Measurements from ENCODE around the gene SGK2. TPM values are rescaled to one million over a fixed set of nuclear protein-coding genes. Genes with fewer than 3 reads are reported as not detected.

SGK2 gene
- total and polyA plus RNA-seq, 2 of the 13 experiments (the other 11 are each of a cell fraction or from before 2014, with no cell fraction given), result 6.2 to 29.4 TPM

GRCh38 chr20:43531091-43531443 lies 27.8 kb upstream of the SGK2 start (continued):
- no peak for TF ChIP-seq ZNF552 (CRISPR knock-in tag; IDR thresholded peaks at IDR 0.05; ENCODE audit: borderline replicate concordance)
- no peak for TF ChIP-seq MZF1 (CRISPR knock-in tag; IDR thresholded peaks at IDR 0.05; ENCODE audit: borderline replicate concordance)
- TF ChIP-seq NAIF1 (CRISPR knock-in tag; IDR thresholded peaks at IDR 0.05; ENCODE audit: borderline replicate concordance), result 0 out of 2 replicates have a peak, but pooled peaks have one; percentile 65
- no peak for TF ChIP-seq SIN3B (IDR thresholded peaks at IDR 0.05; ENCODE audit: low read length)
- TF ChIP-seq MYPOP (CRISPR knock-in tag; IDR thresholded peaks at IDR 0.05), result no peak
- TF ChIP-seq GMEB1 (CRISPR knock-in tag; IDR thresholded peaks at IDR 0.05; ENCODE audit: borderline replicate concordance), result no peak
- TF ChIP-seq TEAD2 (CRISPR knock-in tag; IDR thresholded peaks at IDR 0.05), result no peak
- TF ChIP-seq MEF2D (CRISPR knock-in tag; IDR thresholded peaks at IDR 0.05), result 0 out of 2 replicates have a peak, but pooled peaks have one; percentile 4
- TF ChIP-seq ARNT2 (CRISPR knock-in tag; IDR thresholded peaks at IDR 0.05; ENCODE audit: low read depth), result peak; percentile 44; the same call in 1 of the 2 replicates
- 0 out of 2 replicates have a peak, but pooled peaks have one; percentile 5 for TF ChIP-seq NCOR1 (IDR thresholded peaks at IDR 0.05; ENCODE audit: borderline replicate concordance, low read length)
- no peak for TF ChIP-seq ZNF329 (CRISPR knock-in tag; IDR thresholded peaks at IDR 0.05; ENCODE audit: low read depth)
- no peak; the same call in 1 of the 2 replicates for TF ChIP-seq IRF2 (CRISPR knock-in tag; IDR thresholded peaks at IDR 0.05)
- TF ChIP-seq SMYD3 (CRISPR knock-in tag; IDR thresholded peaks at IDR 0.05), result peak; percentile 10; the same call in 1 of the 2 replicates
- TF ChIP-seq DZIP1 (CRISPR knock-in tag; IDR thresholded peaks at IDR 0.05), result no peak
- no peak for TF ChIP-seq ZBTB26 (CRISPR knock-in tag; IDR thresholded peaks at IDR 0.05; ENCODE audit: borderline replicate concordance)
- no peak for TF ChIP-seq SKI (IDR thresholded peaks at IDR 0.05; ENCODE audit: partially characterized antibody)
- peak; percentile 96 for TF ChIP-seq RNF219 (CRISPR knock-in tag; IDR thresholded peaks at IDR 0.05)
- no peak for TF ChIP-seq ZNF383 (CRISPR knock-in tag; IDR thresholded peaks at IDR 0.05; ENCODE audit: borderline replicate concordance)

All from HepG2 (cell line).